K562 (cell line): ENCODE results near the gene CACNA1C. TPM values are rescaled to one million over a fixed set of nuclear protein-coding genes. Genes with fewer than 3 reads are reported as not detected.

Experiments
- ATAC-seq: fragments of 200-7000 bp; cut with Tn5 transposase; 3 replicates; pipeline ENCODE4 v1.9.1; 2020; ENCODE audit warnings: moderate library complexity
- BruUV-seq: library from RNA; stranded (reverse); fragments of 400-500 nt; replicated peaks from 2 replicates; lab custom pipeline; 2021; lab: Mats Ljungman, UMichigan
- CTCF ChIA-PET: fragments of 300-600 bp; formaldehyde crosslinking; extraction: SDS; loops from one replicate; lab custom pipeline; 2021; ENCODE audit warnings: low intra/inter-chr PET ratio; lab: Yijun Ruan, JAX
- POLR2A ChIA-PET: fragments of 300-600, 350-650 bp; sonication (Branson Sonifier 250); formaldehyde crosslinking; extraction: SDS; loops from one replicate; lab custom pipeline; 2021; ENCODE audit warnings: antibody characterized with exemption, inconsistent platforms; lab: Yijun Ruan, JAX
- DNase-seq, 4 experiments: peaks; one replicate each; pipeline versions ENCODE4 v3.0.0 to v3.0.0-alpha.2; 2011 to 2018; ENCODE audit warnings: low spot score in 3 of 4, mixed read lengths in 3 of 4; ENCODE audit errors: extremely low read depth in 1 of 4
- FAIRE-seq: peaks from 2 replicates; lab custom pipeline; 2011; peaks lifted over from hg19 to GRCh38; lab: Jason Lieb, UNC
- H2AFZ ChIP-seq: 2 replicates; pipeline ENCODE4 v1.6.0; 2011; ENCODE audit warnings: low read depth, low read length, control low read depth, inconsistent platforms
- H3K27ac ChIP-seq: fragments of 200-600 bp; 3 replicates; pipeline ENCODE4 v1.8.0; 2011; ENCODE audit warnings: low read depth, mild to moderate bottlenecking, control low read depth, inconsistent platforms, low read length, moderate library complexity, mixed read lengths; ENCODE audit errors: extremely low read depth
- H3K27me3 ChIP-seq, 2 experiments: fragments of 300-600 bp in 1 of 2; 2 replicates in 1 of 2; 3 replicates in 1 of 2; pipeline versions ENCODE4 v1.6.0 to v1.8.0; 2011; ENCODE audit warnings: inconsistent platforms in 2 of 2, low read length in 2 of 2, mild to moderate bottlenecking in 1 of 2, mixed read lengths in 1 of 2, moderate library complexity in 1 of 2; ENCODE audit not compliant: control insufficient read depth in 2 of 2, insufficient read depth in 2 of 2
- H3K36me3 ChIP-seq: fragments of 300-600 bp; 3 replicates; pipeline ENCODE4 v1.8.0; 2011; ENCODE audit warnings: mild to moderate bottlenecking, low read length, inconsistent platforms; ENCODE audit not compliant: control insufficient read depth, insufficient read depth
- H3K4me1 ChIP-seq, 2 experiments: fragments of 200-600 bp in 1 of 2; replicated peaks in 1 of 2; 2 replicates in 1 of 2; 3 replicates in 1 of 2; pipeline versions ENCODE4 v1.5.1 to v1.8.0; 2011; ENCODE audit warnings: inconsistent platforms in 2 of 2, low read length in 2 of 2, mild to moderate bottlenecking in 1 of 2, mixed read lengths in 1 of 2, moderate library complexity in 1 of 2; ENCODE audit not compliant: control insufficient read depth in 2 of 2, insufficient read depth in 2 of 2
- H3K4me2 ChIP-seq: 2 replicates; pipeline ENCODE4 v1.6.1; 2011; ENCODE audit warnings: low read length, control low read depth, inconsistent platforms, mixed read lengths; ENCODE audit not compliant: insufficient read depth
- H3K4me3 ChIP-seq: fragments of 200-600 bp; sonication (generic), shearing (Covaris generic); 2 replicates; pipeline ENCODE4 v1.5.1; 2016; ENCODE audit warnings: control low read depth, inconsistent platforms
- H3K79me2 ChIP-seq: fragments of 200-600 bp; 3 replicates; pipeline ENCODE4 v1.8.0; 2011; ENCODE audit warnings: low read length, inconsistent platforms; ENCODE audit not compliant: control insufficient read depth, insufficient read depth
- H3K9ac ChIP-seq, 2 experiments: 2 replicates each; pipeline versions ENCODE4 v1.6.0 to v1.6.1; 2011; ENCODE audit warnings: low read depth in 2 of 2, low read length in 2 of 2, control low read depth in 1 of 2, inconsistent platforms in 1 of 2, mild to moderate bottlenecking in 1 of 2, mixed read lengths in 1 of 2; ENCODE audit not compliant: insufficient read depth in 1 of 2
- H3K9me1 ChIP-seq: one replicate; pipeline ENCODE4 v1.6.0; 2011; ENCODE audit warnings: inconsistent platforms, mild to moderate bottlenecking, low read length, moderate library complexity; ENCODE audit not compliant: control insufficient read depth, insufficient read depth
- H3K9me3 ChIP-seq: replicated peaks from 2 replicates; pipeline ENCODE4 v1.5.1; 2011; ENCODE audit warnings: low read depth, low read length, inconsistent platforms; ENCODE audit not compliant: control insufficient read depth, insufficient read depth
- H4K20me1 ChIP-seq: replicated peaks from 2 replicates; pipeline ENCODE4 v1.6.1; 2011; ENCODE audit warnings: low read length, inconsistent platforms, mixed read lengths; ENCODE audit not compliant: control insufficient read depth, insufficient read depth
- BACH1 ChIP-seq: fragments of 200-800 bp; sonication (Bioruptor generic); IDR thresholded peaks from 2 replicates; pipeline ENCODE4 v1.6.1; 2016; ENCODE audit warnings: missing genetic modification characterization, missing compliant biosample characterization
- HDAC8 ChIP-seq: fragments of 450-650 bp; IDR thresholded peaks from 2 replicates; pipeline ENCODE4 v1.6.1; 2016; ENCODE audit warnings: mild to moderate bottlenecking, missing genetic modification characterization, moderate library complexity, missing compliant biosample characterization
- KAT7 ChIP-seq: sonication (generic); formaldehyde crosslinking; IDR thresholded peaks from 2 replicates; pipeline ENCODE4 v1.8.0; 2022; ENCODE audit warnings: missing genetic modification reagents, mild to moderate bottlenecking, borderline replicate concordance
- MCM3 ChIP-seq: fragments of 450-650 bp; IDR thresholded peaks from 2 replicates; pipeline ENCODE4 v1.6.1; 2016
- NR0B1 ChIP-seq: fragments of 450-650 bp; IDR thresholded peaks from one replicate; pipeline ENCODE4 v1.6.1; 2018; ENCODE audit warnings: mild to moderate bottlenecking, moderate library complexity; ENCODE audit not compliant: partially characterized antibody
- RBM25 ChIP-seq: fragments of 200-400 bp; formaldehyde crosslinking; IDR thresholded peaks from 2 replicates; pipeline ENCODE4 v1.6.1; 2018; ENCODE audit warnings: low read length, low read depth, moderate library complexity; ENCODE audit not compliant: severe bottlenecking
- RFX5 ChIP-seq: IDR thresholded peaks from 2 replicates; pipeline ENCODE4 v1.6.1; 2011; ENCODE audit warnings: low read depth, mild to moderate bottlenecking, improper control_type of control experiment, low read length
- RHOXF2B ChIP-seq: fragments of 250-450 bp; sonication (Bioruptor Pico); conservative IDR thresholded peaks from 2 replicates; pipeline ENCODE4 v1.5.1; 2021
- SREBF2 ChIP-seq: sonication (generic); formaldehyde crosslinking; IDR thresholded peaks from 2 replicates; pipeline ENCODE4 v1.4.0; 2020; ENCODE audit warnings: mild to moderate bottlenecking, missing genetic modification reagents
- USF2 ChIP-seq: sonication (generic); formaldehyde crosslinking; IDR thresholded peaks from 2 replicates; pipeline ENCODE4 v1.5.0; 2020; ENCODE audit warnings: missing genetic modification reagents
- YBX1 ChIP-seq: fragments of 450-650 bp; IDR thresholded peaks from 2 replicates; pipeline ENCODE4 v1.7.1; 2016; ENCODE audit warnings: mild to moderate bottlenecking
- ZBTB26 ChIP-seq: fragments of 450-650 bp; formaldehyde crosslinking; IDR thresholded peaks from 2 replicates; pipeline ENCODE4 v1.4.0; 2022; ENCODE audit warnings: missing genetic modification characterization
- ZNF41 ChIP-seq: fragments of 250-450 bp; sonication (Bioruptor Pico); conservative IDR thresholded peaks from 2 replicates; pipeline ENCODE4 v1.4.0; 2020; ENCODE audit warnings: mild to moderate bottlenecking
- WGBS: fragments of 100-300 bp; shearing (Covaris generic); methylation state at CpG from one replicate; pipeline ENCODE4 v1.1.6; 2016; ENCODE audit warnings: low coverage, mixed read lengths; ENCODE audit not compliant: insufficient coverage; ENCODE audit errors: missing lambda C conversion rate; 5-methylcytosine and 5-hydroxymethylcytosine counted together
- in situ Hi-C: fragments of 300-500 bp; cut with MboI; formaldehyde crosslinking; loops from 4 replicates; pipeline ENCODE4 v1.15.0; 2018; ENCODE audit warnings: inconsistent platforms, mixed read lengths
- intact Hi-C: fragments of 100-400 bp; cut with micrococcal nuclease; formaldehyde crosslinking; loops from 2 replicates; pipeline ENCODE4 v1.14.2; 2022
- polyA plus RNA-seq, 8 experiments: library from polyadenylated mRNA; depleted of rRNA in 4 of 8; stranded (reverse) in 5 of 8; unstranded in 3 of 8; fragments of >200 nt; fragmentation: Nextera tagmentation in 2 of 8; fragmentation: Illumina TruSeq in 1 of 8; extraction: Ambion mirVana in 2 of 8; extraction: Trizol in 1 of 8; gene quantifications; 2 replicates each; pipeline versions ENCODE4 v1.2.1 to v1.2.3, GENCODE V29; 2011 to 2014; ENCODE audit warnings: inconsistent platforms in 1 of 8, missing spikeins in 1 of 8
- total RNA-seq, 7 experiments: library from RNA; depleted of rRNA in 6 of 7; stranded (reverse); fragments of >200 nt in 6 of 7; fragmentation: Illumina TruSeq in 2 of 7; extraction: Trizol in 2 of 7; gene quantifications; 2 replicates each; pipeline versions ENCODE4 v1.2.1 to v1.2.3, GENCODE V29; 2011 to 2021; ENCODE audit warnings: low replicate concordance in 1 of 7
- TF ChIP-seq, protein P1 (sequence below): sonication (generic); formaldehyde crosslinking; IDR thresholded peaks from 2 replicates; pipeline ENCODE4 v1.8.0; 2023; ENCODE audit warnings: mild to moderate bottlenecking, missing genetic modification reagents
- TF ChIP-seq, protein P2 (sequence below): fragments of 250-450 bp; sonication (Bioruptor Pico); IDR thresholded peaks from 2 replicates; pipeline ENCODE4 v1.4.0; 2020; ENCODE audit warnings: mild to moderate bottlenecking

The CACNA1C gene
- total and polyA plus RNA-seq, 9 of the 15 experiments (the other 6 are each of a cell fraction or from before 2014, with no cell fraction given) = not detected

GRCh38 chr12:2097617-2098016, 44.8 kb downstream of the CACNA1C start:
- DNase-seq (no peak), FAIRE-seq (no peak), ATAC-seq (no peak)
- H3K4me2 ChIP-seq = no peak overlapping the region
- H3K9ac ChIP-seq = no peak overlapping the region
- H2AFZ ChIP-seq = no peak overlapping the region
- H4K20me1 ChIP-seq = no peaks in the 10 kb centered on the region
- no peaks in the 10 kb centered on the region for H3K4me1 ChIP-seq
- H3K9me3 ChIP-seq = no peaks in the 10 kb centered on the region
- H3K4me3 ChIP-seq = no peak overlapping the region
- POLR2A ChIA-PET = interaction anchor here (1.0 kb wide), 1 partner anchor 10 kb away, joined by 3 read pairs; no protein-coding TSS in a partner anchor
- CTCF ChIA-PET = no interaction called here
- H3K36me3 ChIP-seq = no peaks in the 10 kb centered on the region
- H3K27me3 ChIP-seq = peaks cover 0 to 30% of the 10 kb centered on the region in 2 experiments; a peak in 2 of 5 replicates
- intact Hi-C loops = no loop called here
- in situ Hi-C loops = no loop called here
- H3K9me1 ChIP-seq = no peaks in the 10 kb centered on the region
- BruUV-seq = no TSS peak
- WGBS = 0% methylated on average over 6 of the region's 7 CpGs
- no peaks in the 10 kb centered on the region for H3K79me2 ChIP-seq
- H3K27ac ChIP-seq = no peak overlapping the region
- TF ChIP-seq NR0B1 = no peak
- no peak for TF ChIP-seq HDAC8
- no peak for TF ChIP-seq RBM25
- no peak for TF ChIP-seq KAT7 (CRISPR knock-in tag)
- TF ChIP-seq RFX5 = no peak
- TF ChIP-seq YBX1 = no peak
- no peak for TF ChIP-seq RHOXF2B
- TF ChIP-seq MCM3 = no peak
- TF ChIP-seq, protein P1, sequence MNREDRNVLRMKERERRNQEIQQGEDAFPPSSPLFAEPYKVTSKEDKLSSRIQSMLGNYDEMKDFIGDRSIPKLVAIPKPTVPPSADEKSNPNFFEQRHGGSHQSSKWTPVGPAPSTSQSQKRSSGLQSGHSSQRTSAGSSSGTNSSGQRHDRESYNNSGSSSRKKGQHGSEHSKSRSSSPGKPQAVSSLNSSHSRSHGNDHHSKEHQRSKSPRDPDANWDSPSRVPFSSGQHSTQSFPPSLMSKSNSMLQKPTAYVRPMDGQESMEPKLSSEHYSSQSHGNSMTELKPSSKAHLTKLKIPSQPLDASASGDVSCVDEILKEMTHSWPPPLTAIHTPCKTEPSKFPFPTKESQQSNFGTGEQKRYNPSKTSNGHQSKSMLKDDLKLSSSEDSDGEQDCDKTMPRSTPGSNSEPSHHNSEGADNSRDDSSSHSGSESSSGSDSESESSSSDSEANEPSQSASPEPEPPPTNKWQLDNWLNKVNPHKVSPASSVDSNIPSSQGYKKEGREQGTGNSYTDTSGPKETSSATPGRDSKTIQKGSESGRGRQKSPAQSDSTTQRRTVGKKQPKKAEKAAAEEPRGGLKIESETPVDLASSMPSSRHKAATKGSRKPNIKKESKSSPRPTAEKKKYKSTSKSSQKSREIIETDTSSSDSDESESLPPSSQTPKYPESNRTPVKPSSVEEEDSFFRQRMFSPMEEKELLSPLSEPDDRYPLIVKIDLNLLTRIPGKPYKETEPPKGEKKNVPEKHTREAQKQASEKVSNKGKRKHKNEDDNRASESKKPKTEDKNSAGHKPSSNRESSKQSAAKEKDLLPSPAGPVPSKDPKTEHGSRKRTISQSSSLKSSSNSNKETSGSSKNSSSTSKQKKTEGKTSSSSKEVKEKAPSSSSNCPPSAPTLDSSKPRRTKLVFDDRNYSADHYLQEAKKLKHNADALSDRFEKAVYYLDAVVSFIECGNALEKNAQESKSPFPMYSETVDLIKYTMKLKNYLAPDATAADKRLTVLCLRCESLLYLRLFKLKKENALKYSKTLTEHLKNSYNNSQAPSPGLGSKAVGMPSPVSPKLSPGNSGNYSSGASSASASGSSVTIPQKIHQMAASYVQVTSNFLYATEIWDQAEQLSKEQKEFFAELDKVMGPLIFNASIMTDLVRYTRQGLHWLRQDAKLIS (CRISPR knock-in tag) = no peak
- TF ChIP-seq, protein P2, sequence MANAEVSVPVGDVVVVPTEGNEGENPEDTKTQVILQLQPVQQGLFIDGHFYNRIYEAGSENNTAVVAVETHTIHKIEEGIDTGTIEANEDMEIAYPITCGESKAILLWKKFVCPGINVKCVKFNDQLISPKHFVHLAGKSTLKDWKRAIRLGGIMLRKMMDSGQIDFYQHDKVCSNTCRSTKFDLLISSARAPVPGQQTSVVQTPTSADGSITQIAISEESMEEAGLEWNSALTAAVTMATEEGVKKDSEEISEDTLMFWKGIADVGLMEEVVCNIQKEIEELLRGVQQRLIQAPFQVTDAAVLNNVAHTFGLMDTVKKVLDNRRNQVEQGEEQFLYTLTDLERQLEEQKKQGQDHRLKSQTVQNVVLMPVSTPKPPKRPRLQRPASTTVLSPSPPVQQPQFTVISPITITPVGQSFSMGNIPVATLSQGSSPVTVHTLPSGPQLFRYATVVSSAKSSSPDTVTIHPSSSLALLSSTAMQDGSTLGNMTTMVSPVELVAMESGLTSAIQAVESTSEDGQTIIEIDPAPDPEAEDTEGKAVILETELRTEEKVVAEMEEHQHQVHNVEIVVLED (CRISPR knock-in tag) = no peak
- TF ChIP-seq ZNF41 (CRISPR knock-in tag) = no peak
- TF ChIP-seq BACH1 (tag) = no peak
- no peak for TF ChIP-seq SREBF2 (CRISPR knock-in tag)
- TF ChIP-seq ZBTB26 = no peak
- TF ChIP-seq USF2 (CRISPR knock-in tag) = no peak
